NCI-H187 (cell line): Measurements from ENCODE around the gene SNAPC2.
"Not testable (repeated sequence)": the region's sequence is repeated elsewhere in the genome, so short reads cannot be mapped to it uniquely, and the experiment has no call there.

Source experiments
- DNase-seq, 2 experiments: peaks; one replicate each; lab custom pipeline; 2025; lab: John Stamatoyannopoulos, UW

The SNAPC2 gene

GRCh38 chr19:7888826-7889217, 31.3 kb upstream of the SNAPC2 start:
- DNase-seq = no peak

GRCh38 chr19:7893362-7894101, 26.6 kb upstream of the SNAPC2 start:
- not testable (repeated sequence) for DNase-seq

- no peak for DNase-seq
Measured at GRCh38 chr19:7894612-7895309, 25.4 kb upstream of the SNAPC2 start.

- no peak for DNase-seq
Measured at GRCh38 chr19:7895565-7895964, 24.6 kb upstream of the SNAPC2 start.

- no peak for DNase-seq
Measured at GRCh38 chr19:7897292-7897691, 22.8 kb upstream of the SNAPC2 start.

GRCh38 chr19:7898967-7899366, 21.2 kb upstream of the SNAPC2 start:
- DNase-seq = no peak

- no peak for DNase-seq
Measured at GRCh38 chr19:7899751-7900378, 20.3 kb upstream of the SNAPC2 start.

GRCh38 chr19:7900401-7900870, 19.7 kb upstream of the SNAPC2 start:
- no peak for DNase-seq

- DNase-seq = no peak
Measured at GRCh38 chr19:7900931-7901330, 19.2 kb upstream of the SNAPC2 start.

- DNase-seq = no peak
Measured at GRCh38 chr19:7901337-7901736, 18.8 kb upstream of the SNAPC2 start.

GRCh38 chr19:7902796-7903243, 17.3 kb upstream of the SNAPC2 start:
- no peak for DNase-seq

GRCh38 chr19:7903244-7904073, 16.7 kb upstream of the SNAPC2 start, which contains the start of gene MAP2K7:
Gene MAP2K7 (plus strand): TSS chr19:7903877. CDS start chr19:7903945, 68 bp downstream.
- peak; percentile 94 to 95 for DNase-seq

- DNase-seq = no peak
Measured at GRCh38 chr19:7904074-7905020, 15.8 kb upstream of the SNAPC2 start.

- no peak for DNase-seq
Measured at GRCh38 chr19:7905268-7905667, 14.9 kb upstream of the SNAPC2 start.

- DNase-seq = no peak
Measured at GRCh38 chr19:7905859-7906258, 14.3 kb upstream of the SNAPC2 start.

GRCh38 chr19:7907122-7907521, 13.0 kb upstream of the SNAPC2 start:
- DNase-seq = no peak

- no peak for DNase-seq
Measured at GRCh38 chr19:7907544-7907943, 12.6 kb upstream of the SNAPC2 start.

- no peak for DNase-seq
Measured at GRCh38 chr19:7908078-7908699, 11.9 kb upstream of the SNAPC2 start.

GRCh38 chr19:7908742-7909461, 11.2 kb upstream of the SNAPC2 start:
- DNase-seq = no peak
